Adrenal gland (tissue), 12 donors: ENCODE data around the gene RHOC. TPM values are rescaled to one million over a fixed set of nuclear protein-coding genes. Genes with fewer than 3 reads are reported as not detected.

Experiments
- DNase-seq, 7 donors: peaks; one replicate each; pipeline ENCODE4 v3.0.0-alpha.2; 2019 to 2020
- H3K27ac ChIP-seq, 5 donors: fragments of 200-600 bp; sonication (generic) in 4 of 5; 1 replicate in 3 of 5; 2 replicates in 2 of 5; pipeline versions ENCODE4 v1.5.1 to v1.8.0; 2016 to 2020; ENCODE audit warnings: mild to moderate bottlenecking in 1 of 5
- H3K27me3 ChIP-seq: fragments of 200-600 bp; 2 replicates; pipeline ENCODE4 v1.8.0; 2021
- H3K36me3 ChIP-seq, 2 donors: fragments of 200-600 bp; replicated peaks in 1 of 2; 1 replicate in 1 of 2; 2 replicates in 1 of 2; pipeline versions ENCODE4 v1.5.1 to v1.8.0; 2018 to 2022
- H3K4me1 ChIP-seq, 2 donors: fragments of 200-600 bp; replicated peaks in 1 of 2; 1 replicate in 1 of 2; 2 replicates in 1 of 2; pipeline versions ENCODE4 v1.5.1 to v1.8.0; 2018 to 2021
- H3K4me3 ChIP-seq, 4 donors: fragments of 200-600 bp; sonication (generic) in 3 of 4; one replicate each; pipeline ENCODE4 v1.5.1; 2016 to 2018
- H3K9me3 ChIP-seq, 3 donors: fragments of 200-600 bp; sonication (generic) in 1 of 3; replicated peaks in 1 of 3; 1 replicate in 2 of 3; 2 replicates in 1 of 3; pipeline versions ENCODE4 v1.5.1 to v1.8.0; 2016 to 2021
- POLR2A ChIP-seq, 2 donors: fragments of 450-650 bp; IDR thresholded peaks; one replicate each; pipeline ENCODE4 v1.6.1; 2017; ENCODE audit warnings: antibody characterized with exemption in 2 of 2, mild to moderate bottlenecking in 2 of 2, moderate library complexity in 1 of 2
- whole genome bisulfite sequencing, 4 donors: extraction: QIAGEN DNeasy Blood & Tissue Kit in 2 of 4; methylation state at CpG; one replicate each; pipeline versions ENCODE4 v1.1.5 to v1.1.7; 2013 to 2017; 5-methylcytosine and 5-hydroxymethylcytosine counted together
- intact Hi-C, 2 donors: fragments of 100-400 bp; cut with DNase I; formaldehyde crosslinking; loops; one replicate each; pipeline versions ENCODE4 v1.14.1 to v1.15.0; 2022 to 2023
- polyA plus RNA-seq, 3 donors: library from polyadenylated mRNA; stranded (reverse); fragments of 200-250 nt in 2 of 3; fragments of 350-450 nt in 1 of 3; fragmentation: Illumina TruSeq in 1 of 3; extraction: RNeasy Lipid Tissue Mini Kit (QIAGEN cat#74804) in 1 of 3; gene quantifications; one replicate each; pipeline ENCODE4 v1.2.3, GENCODE V29; 2013 to 2014
- total RNA-seq, 9 donors: library from RNA; depleted of rRNA in 4 of 9; stranded (reverse); fragments of >200 nt in 4 of 9; fragments of 120-200 nt in 1 of 9; fragmentation: NEBNext Ultra II Directional in 1 of 9; extraction: Animal tissue kit (Norgen Biotek cat#: 25700) in 1 of 9; gene quantifications; one replicate each; pipeline versions ENCODE4 v1.1.0 to v1.2.4, GENCODE V29; 2013 to 2023
- TF ChIP-seq, protein P1 (sequence below), 6 experiments: fragments of 450-650 bp in 4 of 6; fragments of 200-600 bp in 2 of 6; sonication (generic) in 1 of 6; IDR thresholded peaks; 1 replicate in 5 of 6; 2 replicates in 1 of 6; pipeline versions ENCODE4 v1.5.1 to v1.8.0; 2016 to 2021; ENCODE audit warnings: antibody characterized with exemption in 6 of 6, mild to moderate bottlenecking in 2 of 6, moderate library complexity in 1 of 6
- donor health status: healthy with polysubstance abuse.
- donor health status: Bipolar disorder and iron deficiency.
- donor health status: DM: yes; HTN: yes; CAD: no.
- donor health status: DM: no; HTN: no; CAD: no.
- donor health status: DM: no; HTN: no; CAD: no.
- donor health status: DM: yes; HTN: yes; CAD: no.

The RHOC gene
- total and polyA plus RNA-seq, 12 donors: 186 to 374 (median 237) TPM

DNA sequence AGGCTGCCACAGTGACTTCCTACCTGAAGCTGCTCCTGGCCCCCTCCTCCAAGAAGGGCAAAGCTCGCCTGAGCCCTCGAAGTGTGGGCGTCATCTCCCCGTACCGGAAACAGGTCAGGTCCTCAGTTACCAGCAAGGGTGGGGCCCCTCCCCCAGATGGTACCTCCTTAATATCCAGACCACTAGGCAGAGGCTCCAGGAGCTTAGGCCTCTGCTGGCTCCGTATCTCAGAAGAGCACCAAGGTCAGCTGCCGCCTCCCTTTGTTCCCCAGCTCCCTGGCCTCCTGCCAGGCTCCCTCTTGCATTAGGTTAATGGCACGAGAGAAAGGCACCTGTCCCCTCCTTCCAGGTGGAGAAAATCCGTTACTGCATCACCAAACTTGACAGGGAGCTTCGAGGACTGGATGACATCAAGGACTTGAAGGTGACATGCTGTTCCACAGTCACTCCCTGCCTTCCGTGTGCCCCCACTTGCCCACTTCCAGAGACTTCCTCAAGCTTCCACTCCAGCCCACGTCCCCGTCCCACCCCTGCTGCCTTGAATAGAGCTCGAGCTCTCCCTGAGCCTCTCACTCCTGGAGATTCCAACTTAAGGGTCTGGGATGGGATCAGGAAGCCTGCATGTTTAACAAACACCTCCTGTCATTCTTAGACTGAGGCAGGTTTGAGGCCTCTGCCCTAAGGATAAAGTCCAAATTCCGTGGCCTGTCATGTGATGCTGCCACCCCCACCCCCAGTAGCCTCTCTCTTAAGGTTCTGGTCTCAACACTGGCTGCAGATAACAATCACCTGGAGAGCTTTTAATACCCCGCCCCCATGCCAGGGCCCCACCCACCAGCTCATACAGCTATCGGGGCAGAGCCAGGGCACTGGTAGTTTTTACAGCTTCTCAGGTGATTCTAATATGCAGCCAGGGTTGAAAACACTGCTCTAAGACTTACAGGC is 8.3 kb downstream of the RHOC start:
- Histone ChIP-seq H3K27ac (peak overlapping the region in 2 of 5 donors; percentile 88 to 95), H3K36me3 (peaks cover 0 to 87% of the 10 kb centered on the region in 2 donors)
- peak; percentile 77 to 85 (median 83) for DNase-seq

DNA sequence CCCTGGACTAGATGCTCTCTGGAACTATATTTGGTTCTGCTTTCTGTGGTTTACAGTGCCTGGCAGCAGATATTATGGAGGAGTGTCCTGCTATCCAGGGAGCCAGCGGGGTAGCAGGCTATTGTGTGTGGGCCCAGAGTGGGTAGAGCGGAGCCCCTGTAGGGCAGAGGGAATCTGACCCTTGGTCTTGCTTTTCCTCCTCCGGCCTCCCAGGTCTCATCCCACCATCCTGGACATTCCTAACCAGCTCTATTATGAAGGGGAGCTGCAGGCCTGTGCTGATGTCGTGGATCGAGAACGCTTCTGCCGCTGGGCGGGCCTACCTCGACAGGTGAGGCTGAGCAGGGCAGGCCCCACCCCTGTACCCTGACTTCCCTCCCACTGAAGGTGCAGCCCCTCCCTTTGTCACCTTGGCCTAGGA is 9.1 kb downstream of the RHOC start:
- TF ChIP-seq, protein P1, sequence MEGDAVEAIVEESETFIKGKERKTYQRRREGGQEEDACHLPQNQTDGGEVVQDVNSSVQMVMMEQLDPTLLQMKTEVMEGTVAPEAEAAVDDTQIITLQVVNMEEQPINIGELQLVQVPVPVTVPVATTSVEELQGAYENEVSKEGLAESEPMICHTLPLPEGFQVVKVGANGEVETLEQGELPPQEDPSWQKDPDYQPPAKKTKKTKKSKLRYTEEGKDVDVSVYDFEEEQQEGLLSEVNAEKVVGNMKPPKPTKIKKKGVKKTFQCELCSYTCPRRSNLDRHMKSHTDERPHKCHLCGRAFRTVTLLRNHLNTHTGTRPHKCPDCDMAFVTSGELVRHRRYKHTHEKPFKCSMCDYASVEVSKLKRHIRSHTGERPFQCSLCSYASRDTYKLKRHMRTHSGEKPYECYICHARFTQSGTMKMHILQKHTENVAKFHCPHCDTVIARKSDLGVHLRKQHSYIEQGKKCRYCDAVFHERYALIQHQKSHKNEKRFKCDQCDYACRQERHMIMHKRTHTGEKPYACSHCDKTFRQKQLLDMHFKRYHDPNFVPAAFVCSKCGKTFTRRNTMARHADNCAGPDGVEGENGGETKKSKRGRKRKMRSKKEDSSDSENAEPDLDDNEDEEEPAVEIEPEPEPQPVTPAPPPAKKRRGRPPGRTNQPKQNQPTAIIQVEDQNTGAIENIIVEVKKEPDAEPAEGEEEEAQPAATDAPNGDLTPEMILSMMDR (IDR thresholded peaks at IDR 0.05): no peak
- TF ChIP-seq POLR2A (IDR thresholded peaks at IDR 0.05): no peak
- intact Hi-C loops: no loop called here
- DNase-seq: peak in 1 of 7 donors; percentile 58
- H3K36me3 ChIP-seq: peaks cover 0 to 87% of the 10 kb centered on the region in 2 donors
- no peaks in the 10 kb centered on the region for H3K9me3 ChIP-seq
- no peaks in the 10 kb centered on the region for H3K27me3 ChIP-seq
- H3K4me1 ChIP-seq: peaks cover 25 to 44% of the 10 kb centered on the region in 2 donors
- 89 to 97% (median 94%) methylated on average over 9 of the region's 9 CpGs for WGBS, 4 donors
- peak overlapping the region in 1 of 5 donors; percentile 95 for H3K27ac ChIP-seq
- no peak overlapping the region for H3K4me3 ChIP-seq

More for the DNA sequence above, 8.3 kb downstream of the RHOC start:
- no peak overlapping the region for H3K4me3 ChIP-seq
- no peaks in the 10 kb centered on the region for H3K9me3 ChIP-seq
- 46 to 53% (median 47%) methylated on average over 15 to 17 of the region's 17 CpGs for WGBS, 4 donors
- intact Hi-C loops: no loop called here
- H3K4me1 ChIP-seq: peaks cover 27 to 52% of the 10 kb centered on the region in 2 donors
- no peaks in the 10 kb centered on the region for H3K27me3 ChIP-seq
- TF ChIP-seq, protein P1 (IDR thresholded peaks at IDR 0.05): no peak
- TF ChIP-seq POLR2A (IDR thresholded peaks at IDR 0.05): no peak

DNA sequence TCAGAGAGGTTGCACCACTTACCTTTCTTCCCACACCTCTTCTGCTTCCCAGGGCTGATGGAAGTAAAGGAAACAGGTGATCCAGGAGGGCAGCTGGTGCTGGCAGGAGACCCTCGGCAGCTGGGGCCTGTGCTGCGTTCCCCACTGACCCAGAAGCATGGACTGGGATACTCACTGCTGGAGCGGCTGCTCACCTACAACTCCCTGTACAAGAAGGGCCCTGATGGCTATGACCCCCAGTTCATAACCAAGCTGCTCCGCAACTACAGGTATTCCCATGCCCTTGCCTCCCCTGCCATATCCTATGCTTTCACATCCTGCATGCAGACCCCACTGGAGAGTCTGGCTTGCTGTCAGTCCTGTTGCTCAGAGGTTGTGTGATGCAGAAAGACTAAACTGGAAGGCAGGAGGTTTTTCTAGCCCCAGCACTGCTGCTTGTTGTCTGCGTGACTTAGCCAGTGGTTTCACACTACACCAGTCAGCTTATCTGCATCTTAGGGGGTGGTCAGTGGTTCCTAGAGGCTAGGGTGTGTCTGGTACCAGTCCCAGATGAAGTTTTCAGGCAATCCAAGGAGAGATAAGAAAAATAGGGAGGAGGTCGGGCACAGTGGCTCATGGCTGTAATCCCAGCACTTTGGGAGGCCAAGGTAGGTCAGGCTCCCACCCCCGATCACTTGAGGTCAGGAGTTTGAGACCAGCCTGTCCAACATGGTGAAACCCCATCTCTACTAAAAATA is 10.2 kb downstream of the RHOC start:
- intact Hi-C loops: no loop called here
- TF ChIP-seq POLR2A (IDR thresholded peaks at IDR 0.05): no peak
- TF ChIP-seq, protein P1 (IDR thresholded peaks at IDR 0.05): no peak
- H3K36me3 ChIP-seq: peaks cover 0 to 87% of the 10 kb centered on the region in 2 donors
- no peaks in the 10 kb centered on the region for H3K27me3 ChIP-seq
- H3K4me3 ChIP-seq: no peak overlapping the region
- no peaks in the 10 kb centered on the region for H3K9me3 ChIP-seq
- H3K4me1 ChIP-seq: peaks cover 24 to 38% of the 10 kb centered on the region in 2 donors
- no peak overlapping the region for H3K27ac ChIP-seq
- DNase-seq: peak in 1 of 7 donors; percentile 43
- 55 to 92% (median 88%) methylated on average over 4 to 7 of the region's 7 CpGs for WGBS, 4 donors

DNA sequence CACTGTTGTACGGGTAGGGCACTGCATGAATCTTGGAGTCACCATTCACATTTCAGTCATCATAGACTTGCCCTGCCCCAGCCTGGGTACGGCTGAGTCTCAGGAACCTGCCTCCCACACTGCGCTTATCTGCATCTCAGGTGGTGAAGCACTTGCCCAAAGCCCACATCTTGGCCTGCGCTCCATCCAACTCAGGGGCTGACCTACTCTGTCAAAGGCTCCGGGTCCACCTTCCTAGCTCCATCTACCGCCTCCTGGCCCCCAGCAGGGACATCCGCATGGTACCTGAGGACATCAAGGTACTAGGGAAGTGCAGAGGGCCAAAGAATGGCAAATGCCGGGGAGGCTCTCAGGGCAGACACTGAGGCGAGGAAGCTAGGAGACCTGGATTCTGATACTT is 11.7 kb downstream of the RHOC start:
- Histone ChIP-seq H3K4me3 (no peak overlapping the region), H3K36me3 (peaks cover 0 to 92% of the 10 kb centered on the region in 2 donors), H3K27ac (no peak overlapping the region), H3K4me1 (peaks cover 9 to 23% of the 10 kb centered on the region in 2 donors), H3K27me3 (no peaks in the 10 kb centered on the region), H3K9me3 (no peaks in the 10 kb centered on the region)
- no peak for DNase-seq
- intact Hi-C loops: no loop called here
- TF ChIP-seq, protein P1 (IDR thresholded peaks at IDR 0.05): no peak
- no peak for TF ChIP-seq POLR2A (IDR thresholded peaks at IDR 0.05)
- 92 to 97% (median 96%) methylated on average over 8 to 9 of the region's 9 CpGs for WGBS, 4 donors
